ENCODE measurements around the gene PLPPR2.
"Not testable (repeated sequence)": the region's sequence is repeated elsewhere in the genome, so short reads cannot be mapped to it uniquely, and the experiment has no call there.

Gene PLPPR2

GRCh38 chr19:11404588-11405222 lies 49.5 kb downstream of the PLPPR2 start:
- DNase-seq = no peak

GRCh38 chr19:11405846-11406643 lies 50.8 kb downstream of the PLPPR2 start:
- DNase-seq = peak; percentile 66

DNA sequence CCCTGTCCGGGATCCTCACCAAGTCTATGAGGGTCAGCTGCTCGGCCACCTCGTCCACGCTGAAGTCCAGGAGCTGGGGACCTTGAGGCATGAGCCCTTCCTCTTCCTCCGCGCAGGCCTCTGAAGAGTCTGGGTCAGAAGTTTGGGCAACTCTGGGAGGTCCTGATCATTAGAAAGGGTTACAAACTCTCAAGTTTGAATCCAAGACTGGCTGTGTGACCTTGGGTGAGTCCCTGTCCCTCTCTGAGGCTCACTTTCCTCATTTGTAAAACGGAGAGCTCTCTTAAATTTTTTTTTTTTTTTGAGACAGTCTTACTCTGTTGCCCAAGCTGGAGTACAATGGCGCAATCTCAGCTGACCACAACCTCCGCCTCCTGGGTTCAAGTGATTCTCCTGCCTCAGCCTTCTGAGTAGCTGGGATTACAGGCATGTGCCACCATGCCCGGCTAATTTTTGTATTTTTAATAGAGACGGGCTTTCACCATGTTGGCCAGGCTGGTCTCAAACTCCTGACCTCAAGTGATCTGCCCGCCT lies 51.5 kb downstream of the PLPPR2 start:
- not testable (repeated sequence) for DNase-seq

GRCh38 chr19:11408591-11408990 lies 53.4 kb downstream of the PLPPR2 start:
- no peak for DNase-seq

DNA sequence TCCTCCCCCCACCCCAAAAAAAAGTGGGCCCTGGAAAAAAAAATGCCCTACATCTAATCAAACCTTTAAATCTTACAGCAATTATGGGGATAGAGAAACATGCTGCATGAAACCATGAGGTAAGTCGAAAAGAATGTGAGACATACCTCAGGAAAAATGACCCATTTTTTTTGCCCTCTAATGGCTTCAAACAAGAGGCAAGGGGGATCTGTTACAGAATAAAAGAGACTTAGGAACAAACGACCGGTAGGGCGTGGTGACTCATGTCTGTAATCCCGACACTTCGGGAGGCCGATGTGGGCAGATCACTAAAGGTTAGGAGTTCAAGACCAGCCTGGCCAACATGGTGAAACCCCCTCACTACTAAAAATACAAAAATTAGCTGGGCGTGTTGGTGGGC lies 55.5 kb downstream of the PLPPR2 start:
- no peak for DNase-seq

DNA sequence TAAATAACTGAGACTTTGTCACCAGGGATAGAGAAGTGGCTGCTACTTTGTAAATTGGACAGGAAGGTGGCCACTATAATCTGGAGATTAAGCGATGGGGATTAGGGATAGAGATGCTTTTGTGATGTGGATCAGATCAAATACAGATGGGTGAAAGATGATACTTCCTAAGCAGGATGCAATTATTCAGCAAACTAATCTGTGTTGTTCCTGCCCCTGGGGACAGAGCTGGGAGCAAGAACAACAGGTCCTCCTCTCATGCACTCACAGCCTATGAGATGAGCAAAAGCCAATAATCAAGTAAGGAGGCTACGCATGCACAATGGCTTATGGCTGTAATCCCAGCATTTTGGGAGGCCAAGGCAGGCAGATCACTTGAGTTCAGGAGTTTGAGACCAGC lies 59.3 kb downstream of the PLPPR2 start:
- DNase-seq = no peak
